Measurements from ENCODE around the gene CABCOCO1.

Gene CABCOCO1

DNA sequence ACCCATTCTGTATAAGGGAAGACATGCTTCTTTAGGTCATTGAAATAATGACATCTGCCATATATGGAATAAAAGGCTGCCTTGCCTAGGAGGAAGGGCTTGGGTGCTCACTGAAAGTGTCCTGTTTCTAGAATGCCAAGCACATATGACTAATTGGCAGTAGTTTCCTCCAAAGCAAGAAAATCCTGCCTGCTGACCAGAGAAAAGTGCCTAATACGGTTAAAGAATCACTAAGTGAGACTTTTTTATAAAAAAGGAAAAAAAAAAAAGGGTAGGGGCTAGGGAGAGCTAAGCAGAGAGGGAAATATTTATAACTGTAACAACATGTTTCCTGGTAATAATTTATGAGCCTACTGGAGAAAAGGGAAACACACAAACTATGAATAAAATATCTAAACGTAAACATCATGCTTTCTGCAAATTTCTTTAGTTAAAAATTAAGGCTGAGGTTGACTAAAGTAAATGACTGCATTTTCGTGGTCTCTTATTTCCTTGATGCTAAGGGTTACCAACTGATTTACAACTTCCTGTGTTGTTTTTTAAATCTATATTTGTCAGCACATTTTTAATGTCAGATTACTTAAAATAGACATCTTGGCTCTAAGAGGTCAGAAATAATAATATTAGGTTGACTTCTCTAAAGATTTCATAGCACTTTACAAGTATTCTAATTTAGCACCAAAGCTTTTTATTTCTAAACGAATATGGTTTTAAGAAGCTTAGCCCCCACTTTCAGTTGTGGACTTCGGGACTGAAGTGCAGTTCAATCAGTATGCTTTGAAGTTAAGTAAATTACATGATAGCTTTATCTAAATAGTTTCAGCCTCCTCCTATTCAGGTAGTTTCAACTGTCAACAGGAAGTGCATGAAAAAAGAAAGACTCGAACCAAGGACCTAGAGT lies 89.6 kb downstream of the CABCOCO1 start:
- H3K27ac ChIP-seq (ENCODE audit: low read depth, low read length), result no peak overlapping the region
- H3K36me3 ChIP-seq (ENCODE audit: control insufficient read depth, insufficient read depth, low read length), result no peaks in the 10 kb centered on the region
- no peak overlapping the region for H3K4me3 ChIP-seq (ENCODE audit: low read length)
- peaks cover 2% of the 10 kb centered on the region for H3K4me1 ChIP-seq (ENCODE audit: control insufficient read depth, insufficient read depth, low read length)
- H3K27me3 ChIP-seq (ENCODE audit: control insufficient read depth, insufficient read depth, low read length), result no peaks in the 10 kb centered on the region
- H3K9ac ChIP-seq (ENCODE audit: low read length), result no peak overlapping the region

DNA sequence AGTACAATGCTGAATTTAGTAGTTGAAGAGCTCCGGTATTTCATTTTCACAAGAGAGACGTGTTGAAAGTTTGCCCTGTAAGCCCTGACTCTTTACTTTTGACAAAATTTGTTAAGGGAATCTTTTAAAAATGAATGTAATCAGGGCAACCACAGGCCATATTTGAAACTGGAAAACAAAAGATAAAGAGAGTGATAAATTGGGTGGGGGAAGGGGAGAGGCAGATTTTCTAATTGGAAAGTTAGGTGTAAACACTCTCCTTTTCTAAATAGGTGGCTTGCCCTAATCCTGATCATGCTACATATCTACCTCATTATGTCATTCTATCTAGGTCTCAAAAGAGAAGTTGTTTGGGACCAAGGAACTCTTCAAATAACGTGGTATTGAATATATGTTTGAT lies 90.7 kb downstream of the CABCOCO1 start:
- H3K27me3 ChIP-seq (ENCODE audit: control insufficient read depth, insufficient read depth, low read length), result no peaks in the 10 kb centered on the region
- H3K27ac ChIP-seq (ENCODE audit: low read depth, low read length), result no peak overlapping the region
- peaks cover 2% of the 10 kb centered on the region for H3K4me1 ChIP-seq (ENCODE audit: control insufficient read depth, insufficient read depth, low read length)
- H3K9ac ChIP-seq (ENCODE audit: low read length), result no peak overlapping the region
- H3K4me3 ChIP-seq (ENCODE audit: low read length), result no peak overlapping the region
- no peaks in the 10 kb centered on the region for H3K36me3 ChIP-seq (ENCODE audit: control insufficient read depth, insufficient read depth, low read length)

DNA sequence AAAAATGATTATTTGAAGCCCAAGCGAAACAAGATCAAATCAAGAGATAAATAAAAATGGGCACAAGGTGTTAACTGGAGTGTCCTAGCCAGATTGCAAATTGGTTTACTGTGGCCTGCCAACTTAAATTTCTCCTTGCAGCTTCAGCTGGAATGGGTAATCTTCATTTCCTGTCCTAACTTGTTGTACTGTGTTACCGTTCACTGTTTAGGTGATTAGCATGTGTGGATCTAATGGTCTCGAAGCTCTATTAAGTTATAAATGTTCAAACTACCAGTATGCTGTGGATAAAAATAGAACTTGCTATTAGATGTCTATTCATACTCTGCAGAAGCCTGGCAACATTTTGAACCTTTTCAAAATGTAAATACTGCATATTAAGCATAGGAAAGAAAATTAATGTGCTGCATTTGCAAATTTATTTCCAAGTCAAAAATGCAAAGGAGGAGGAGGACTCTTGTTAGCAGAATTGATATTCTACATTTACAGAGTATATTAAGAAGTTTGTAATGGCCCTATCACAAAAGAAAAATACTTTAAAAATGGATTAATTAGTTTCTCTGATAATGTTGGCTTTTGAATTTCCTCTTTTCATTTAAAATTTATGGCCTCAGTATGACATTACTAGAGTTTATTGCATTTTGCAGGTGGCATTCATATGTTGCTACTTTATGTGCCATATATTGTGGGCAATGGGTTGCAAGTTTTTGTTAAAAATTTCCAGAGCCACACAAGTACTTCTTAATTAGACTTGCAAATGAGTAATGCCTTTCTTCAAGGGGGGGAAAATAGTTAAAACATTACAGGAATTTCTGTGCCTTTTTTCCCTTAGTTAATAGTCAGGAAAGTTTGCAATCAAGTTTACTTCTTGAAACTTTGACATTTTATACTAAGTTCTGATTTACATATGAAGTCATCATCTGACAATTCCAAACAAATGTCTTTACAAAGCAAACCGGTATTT lies 92.1 kb downstream of the CABCOCO1 start:
- Histone ChIP-seq H3K9ac (ENCODE audit: low read length) (no peak overlapping the region), H3K27ac (ENCODE audit: low read depth, low read length) (no peak overlapping the region), H3K4me3 (ENCODE audit: low read length) (no peak overlapping the region), H3K27me3 (ENCODE audit: control insufficient read depth, insufficient read depth, low read length) (no peaks in the 10 kb centered on the region), H3K36me3 (ENCODE audit: control insufficient read depth, insufficient read depth, low read length) (no peaks in the 10 kb centered on the region), H3K4me1 (ENCODE audit: control insufficient read depth, insufficient read depth, low read length) (peaks cover 2% of the 10 kb centered on the region)

- Histone ChIP-seq H3K4me3 (ENCODE audit: low read length) (no peak overlapping the region), H3K9ac (ENCODE audit: low read length) (no peak overlapping the region), H3K36me3 (ENCODE audit: control insufficient read depth, insufficient read depth, low read length) (no peaks in the 10 kb centered on the region), H3K4me1 (ENCODE audit: control insufficient read depth, insufficient read depth, low read length) (no peaks in the 10 kb centered on the region), H3K27ac (ENCODE audit: low read depth, low read length) (no peak overlapping the region), H3K27me3 (ENCODE audit: control insufficient read depth, insufficient read depth, low read length) (no peaks in the 10 kb centered on the region)
Measured at GRCh38 chr10:61757001-61757400, 94.3 kb downstream of the CABCOCO1 start.

DNA sequence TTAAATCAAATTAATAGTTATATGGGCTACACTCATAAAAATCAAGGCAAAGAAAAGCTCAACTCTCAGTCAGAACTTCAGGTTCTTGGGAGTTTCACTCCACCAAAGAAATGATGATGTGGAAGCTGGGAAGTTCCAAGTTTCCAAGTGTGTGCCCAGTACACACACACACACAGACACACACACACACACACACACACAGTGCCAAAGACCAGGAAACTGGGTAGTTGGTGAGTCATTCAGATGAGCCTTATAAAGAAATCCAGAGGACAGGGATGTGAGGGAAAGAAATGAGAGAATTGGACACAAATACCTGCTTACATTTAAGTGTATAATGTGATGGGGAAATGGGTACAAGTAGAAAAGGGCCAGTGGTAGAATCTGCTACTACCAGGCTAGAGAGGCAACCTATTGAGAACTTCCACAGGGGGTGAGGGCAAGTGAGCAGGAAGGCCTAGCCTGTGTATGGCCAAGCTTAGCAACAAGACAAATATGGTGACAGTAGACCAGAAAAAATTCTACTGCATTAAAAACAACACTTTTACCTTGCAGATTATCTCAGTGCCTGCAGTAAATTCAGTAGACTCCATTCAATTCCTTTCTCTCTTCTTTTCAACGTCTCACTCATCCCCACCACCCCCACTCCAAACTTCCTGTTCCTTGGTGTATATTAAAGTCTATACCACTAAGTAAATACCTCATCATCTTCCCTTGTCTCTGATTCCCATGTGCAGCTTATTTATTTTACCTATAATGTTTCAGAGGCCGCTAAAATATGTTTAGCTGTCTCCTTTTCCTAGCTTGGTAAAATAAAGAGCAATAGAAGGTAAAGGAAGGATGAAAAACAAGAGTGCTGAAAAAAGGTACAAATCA lies 95.0 kb downstream of the CABCOCO1 start:
- Histone ChIP-seq H3K27ac (ENCODE audit: low read depth, low read length) (no peak overlapping the region), H3K36me3 (ENCODE audit: control insufficient read depth, insufficient read depth, low read length) (no peaks in the 10 kb centered on the region), H3K27me3 (ENCODE audit: control insufficient read depth, insufficient read depth, low read length) (no peaks in the 10 kb centered on the region), H3K4me1 (ENCODE audit: control insufficient read depth, insufficient read depth, low read length) (no peaks in the 10 kb centered on the region), H3K9ac (ENCODE audit: low read length) (no peak overlapping the region), H3K4me3 (ENCODE audit: low read length) (no peak overlapping the region)

DNA sequence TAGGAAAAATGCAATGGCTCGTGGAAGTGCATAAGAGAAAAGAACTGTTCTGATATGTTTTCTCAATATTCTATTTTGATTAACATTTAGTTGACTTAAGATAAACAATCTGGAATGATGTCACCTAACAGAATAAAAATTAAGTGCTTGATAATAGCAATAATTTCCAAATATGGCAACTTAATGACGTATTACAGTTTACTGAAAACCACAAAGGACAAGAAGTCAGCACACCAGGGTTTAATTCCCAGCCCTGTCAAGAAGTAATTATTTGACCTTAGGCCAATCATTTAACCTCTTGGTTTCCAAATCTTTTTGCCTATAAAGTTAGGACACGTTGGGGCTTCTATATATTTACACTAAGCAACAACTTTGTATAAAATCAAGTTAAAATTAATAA lies 95.7 kb downstream of the CABCOCO1 start:
- Histone ChIP-seq H3K36me3 (ENCODE audit: control insufficient read depth, insufficient read depth, low read length) (no peaks in the 10 kb centered on the region), H3K4me1 (ENCODE audit: control insufficient read depth, insufficient read depth, low read length) (no peaks in the 10 kb centered on the region), H3K9ac (ENCODE audit: low read length) (no peak overlapping the region), H3K4me3 (ENCODE audit: low read length) (no peak overlapping the region), H3K27ac (ENCODE audit: low read depth, low read length) (no peak overlapping the region), H3K27me3 (ENCODE audit: control insufficient read depth, insufficient read depth, low read length) (no peaks in the 10 kb centered on the region)

DNA sequence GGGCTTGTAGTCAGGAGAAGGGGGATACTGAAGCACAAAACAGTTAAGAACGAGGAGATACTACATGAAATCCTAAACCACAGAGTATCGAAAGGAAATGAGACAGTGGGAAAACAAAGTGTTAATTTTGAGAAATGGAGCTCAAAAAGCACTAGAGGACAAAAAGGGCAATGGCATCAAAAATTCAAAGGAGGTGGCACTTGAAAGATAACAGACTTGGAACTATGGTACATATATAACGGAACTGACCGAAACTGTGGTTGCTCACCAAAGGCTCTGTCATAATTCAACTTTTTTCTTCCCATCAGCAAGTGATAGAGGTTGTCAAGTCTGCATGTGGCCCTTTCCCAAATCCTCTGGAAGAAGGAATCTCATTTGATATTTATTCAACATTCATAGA lies 97.0 kb downstream of the CABCOCO1 start:
- no peaks in the 10 kb centered on the region for H3K27me3 ChIP-seq (ENCODE audit: control insufficient read depth, insufficient read depth, low read length)
- H3K27ac ChIP-seq (ENCODE audit: low read depth, low read length), result no peak overlapping the region
- no peaks in the 10 kb centered on the region for H3K4me1 ChIP-seq (ENCODE audit: control insufficient read depth, insufficient read depth, low read length)
- H3K9ac ChIP-seq (ENCODE audit: low read length), result no peak overlapping the region
- H3K36me3 ChIP-seq (ENCODE audit: control insufficient read depth, insufficient read depth, low read length), result no peaks in the 10 kb centered on the region
- H3K4me3 ChIP-seq (ENCODE audit: low read length), result no peak overlapping the region

GRCh38 chr10:61760943-61761824 lies 98.5 kb downstream of the CABCOCO1 start:
- no peaks in the 10 kb centered on the region for H3K36me3 ChIP-seq (ENCODE audit: control insufficient read depth, insufficient read depth, low read length)
- no peak overlapping the region for H3K4me3 ChIP-seq (ENCODE audit: low read length)
- no peak overlapping the region for H3K9ac ChIP-seq (ENCODE audit: low read length)
- no peaks in the 10 kb centered on the region for H3K4me1 ChIP-seq (ENCODE audit: control insufficient read depth, insufficient read depth, low read length)
- no peak overlapping the region for H3K27ac ChIP-seq (ENCODE audit: low read depth, low read length)
- H3K27me3 ChIP-seq (ENCODE audit: control insufficient read depth, insufficient read depth, low read length), result no peaks in the 10 kb centered on the region

DNA sequence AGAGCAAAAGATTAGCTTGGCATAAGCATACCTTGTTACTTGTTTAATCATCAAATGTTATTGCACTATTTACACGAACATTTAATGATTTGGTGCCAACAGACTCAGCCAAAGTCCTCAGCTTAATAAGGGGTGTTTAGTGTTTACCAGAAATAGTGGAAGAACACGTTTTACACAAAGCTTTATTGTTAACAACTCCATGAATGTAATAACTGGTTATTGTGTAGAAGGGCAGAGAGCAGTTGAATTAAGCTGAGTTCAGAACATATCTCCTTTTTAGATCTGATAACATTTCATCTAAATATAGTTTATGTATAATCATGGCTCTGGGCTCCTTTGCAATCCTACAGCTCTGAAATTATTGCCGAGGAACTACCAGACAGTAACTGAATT lies 99.1 kb downstream of the CABCOCO1 start:
- no peak overlapping the region for H3K27ac ChIP-seq (ENCODE audit: low read depth, low read length)
- no peak overlapping the region for H3K9ac ChIP-seq (ENCODE audit: low read length)
- no peak overlapping the region for H3K4me3 ChIP-seq (ENCODE audit: low read length)
- H3K36me3 ChIP-seq (ENCODE audit: control insufficient read depth, insufficient read depth, low read length), result no peaks in the 10 kb centered on the region
- H3K27me3 ChIP-seq (ENCODE audit: control insufficient read depth, insufficient read depth, low read length), result no peaks in the 10 kb centered on the region
- H3K4me1 ChIP-seq (ENCODE audit: control insufficient read depth, insufficient read depth, low read length), result no peaks in the 10 kb centered on the region

DNA sequence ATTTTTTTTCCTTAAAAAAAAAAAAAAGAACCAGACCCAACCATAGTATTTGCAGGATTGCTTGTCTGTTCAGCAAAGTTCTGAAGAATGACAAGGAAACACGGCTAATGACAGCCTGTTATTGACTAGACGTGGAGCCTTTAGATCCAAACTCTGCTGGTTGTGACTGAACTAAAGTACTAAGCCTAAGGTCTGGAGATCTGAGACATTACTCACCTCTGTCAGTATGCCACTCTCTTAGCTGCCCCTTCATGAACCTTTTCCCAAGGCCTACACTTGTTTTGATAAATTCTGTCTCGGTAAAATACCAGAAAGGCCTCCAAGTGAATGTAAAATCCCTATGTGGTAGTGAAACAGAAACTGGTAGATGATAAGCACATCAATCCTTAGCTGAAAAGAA lies 101.0 kb downstream of the CABCOCO1 start:
- H3K4me1 ChIP-seq (ENCODE audit: control insufficient read depth, insufficient read depth, low read length), result no peaks in the 10 kb centered on the region
- no peak overlapping the region for H3K27ac ChIP-seq (ENCODE audit: low read depth, low read length)
- no peaks in the 10 kb centered on the region for H3K27me3 ChIP-seq (ENCODE audit: control insufficient read depth, insufficient read depth, low read length)
- H3K9ac ChIP-seq (ENCODE audit: low read length), result no peak overlapping the region
- no peaks in the 10 kb centered on the region for H3K36me3 ChIP-seq (ENCODE audit: control insufficient read depth, insufficient read depth, low read length)
- no peak overlapping the region for H3K4me3 ChIP-seq (ENCODE audit: low read length)

GRCh38 chr10:61764486-61764885 lies 101.8 kb downstream of the CABCOCO1 start:
- no peak overlapping the region for H3K9ac ChIP-seq (ENCODE audit: low read length)
- no peak overlapping the region for H3K4me3 ChIP-seq (ENCODE audit: low read length)
- no peaks in the 10 kb centered on the region for H3K36me3 ChIP-seq (ENCODE audit: control insufficient read depth, insufficient read depth, low read length)
- no peaks in the 10 kb centered on the region for H3K4me1 ChIP-seq (ENCODE audit: control insufficient read depth, insufficient read depth, low read length)
- no peak overlapping the region for H3K27ac ChIP-seq (ENCODE audit: low read depth, low read length)
- H3K27me3 ChIP-seq (ENCODE audit: control insufficient read depth, insufficient read depth, low read length), result no peaks in the 10 kb centered on the region
